ENCODE data around the gene KCNG2. TPM values are rescaled to one million over a fixed set of nuclear protein-coding genes. Genes with fewer than 3 reads are reported as not detected.

KCNG2 gene
- total and polyA plus RNA-seq, 10 of the 15 experiments (the other 5 are each of a cell fraction or from before 2014, with no cell fraction given): 0.20 to 0.23 TPM; not detected in 8

GRCh38 chr18:79785831-79786230, 11.9 kb upstream of the KCNG2 start (continued):
- no peak for TF ChIP-seq GABPA (IDR thresholded peaks at IDR 0.05; ENCODE audit: low read depth)

DNA sequence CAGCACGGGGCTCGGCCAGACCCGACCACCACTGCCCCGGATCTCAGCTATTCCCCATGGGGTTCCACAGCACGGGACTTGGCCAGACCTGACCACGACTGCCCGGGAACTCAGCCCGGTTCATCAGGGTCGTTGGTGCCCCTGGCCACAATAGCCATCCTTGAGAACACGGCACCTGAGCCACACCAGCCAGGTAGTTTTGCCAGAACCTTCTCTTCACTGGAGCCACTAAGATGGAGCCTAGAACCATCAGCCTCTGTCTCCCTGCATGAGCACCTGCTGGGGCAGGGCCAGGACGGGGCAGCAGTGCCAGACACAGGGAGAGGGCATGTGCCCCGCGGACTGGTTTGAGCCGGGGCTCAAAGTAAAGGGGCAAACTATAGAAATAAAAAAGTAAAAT, 11.4 kb upstream of the KCNG2 start:
- no peaks in the 10 kb centered on the region for H3K79me2 ChIP-seq (ENCODE audit: control insufficient read depth, insufficient read depth, low read length)
- no peak overlapping the region for H3K27ac ChIP-seq (ENCODE audit: control insufficient read depth, insufficient read depth)
- FAIRE-seq (no peak), ATAC-seq (no peak), DNase-seq (ENCODE audit: low read depth, low spot score) (no peak)
- no peak overlapping the region for H3K4me2 ChIP-seq (ENCODE audit: control insufficient read depth, insufficient read depth)
- RAD21 ChIA-PET (ENCODE audit: unreplicated experiment): no interaction called here
- no peak overlapping the region for H3K4me3 ChIP-seq
- WGBS (ENCODE audit: insufficient coverage, insufficient replicate concordance, low lambda C conversion rate, missing lambda C conversion rate): 47% methylated on average over 12 of the region's 14 CpGs
- no peaks in the 10 kb centered on the region for H3K27me3 ChIP-seq (replicated peaks in 1 of 2; ENCODE audit: control insufficient read depth in 2 of 2, insufficient read depth in 2 of 2, low read length in 1 of 2)
- intact Hi-C loops (cut with micrococcal nuclease; ENCODE audit: unreplicated experiment): no loop called here
- in situ Hi-C loops (cut with MboI): no loop called here
- H3K9me3 ChIP-seq (replicated peaks; ENCODE audit: control insufficient read depth, insufficient read depth, low read length): no peaks in the 10 kb centered on the region; the same call in 2 of the 3 replicates
- H3K4me1 ChIP-seq (ENCODE audit: control insufficient read depth, insufficient read depth, low read length): no peaks in the 10 kb centered on the region
- SMC1A ChIA-PET (ENCODE audit: uncharacterized antibody, unreplicated experiment): no interaction called here
- POLR2A ChIA-PET: no interaction called here
- no TSS peak for BruUV-seq (replicated peaks)
- no peaks in the 10 kb centered on the region for H4K20me1 ChIP-seq (ENCODE audit: control insufficient read depth, insufficient read depth)
- H2AFZ ChIP-seq (ENCODE audit: control insufficient read depth, low read depth, low read length): no peak overlapping the region
- no peak for TF ChIP-seq BRCA1 (IDR thresholded peaks at IDR 0.05; ENCODE audit: low read depth, low read length)
- no peak for TF ChIP-seq MYB (IDR thresholded peaks at IDR 0.05; ENCODE audit: borderline replicate concordance, low read depth, low read length)
- TF ChIP-seq EGR1 (IDR thresholded peaks at IDR 0.05; ENCODE audit: borderline replicate concordance in 1 of 2, low read depth in 2 of 2, low read length in 2 of 2): no peak
- TF ChIP-seq, protein P1, sequence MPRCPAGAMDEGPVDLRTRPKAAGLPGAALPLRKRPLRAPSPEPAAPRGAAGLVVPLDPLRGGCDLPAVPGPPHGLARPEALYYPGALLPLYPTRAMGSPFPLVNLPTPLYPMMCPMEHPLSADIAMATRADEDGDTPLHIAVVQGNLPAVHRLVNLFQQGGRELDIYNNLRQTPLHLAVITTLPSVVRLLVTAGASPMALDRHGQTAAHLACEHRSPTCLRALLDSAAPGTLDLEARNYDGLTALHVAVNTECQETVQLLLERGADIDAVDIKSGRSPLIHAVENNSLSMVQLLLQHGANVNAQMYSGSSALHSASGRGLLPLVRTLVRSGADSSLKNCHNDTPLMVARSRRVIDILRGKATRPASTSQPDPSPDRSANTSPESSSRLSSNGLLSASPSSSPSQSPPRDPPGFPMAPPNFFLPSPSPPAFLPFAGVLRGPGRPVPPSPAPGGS (IDR thresholded peaks at IDR 0.05; ENCODE audit: borderline replicate concordance, insufficient read depth, low read depth, low read length, poor library complexity, severe bottlenecking): no peak
- TF ChIP-seq SMC3 (IDR thresholded peaks at IDR 0.05; ENCODE audit: borderline replicate concordance, low read length): no peak
- no peak for TF ChIP-seq ATF2 (IDR thresholded peaks at IDR 0.05; ENCODE audit: low read length)
- no peak for TF ChIP-seq MEF2A (IDR thresholded peaks at IDR 0.05; ENCODE audit: insufficient read depth, low read depth, low read length)
- no peak for TF ChIP-seq HCFC1 (IDR thresholded peaks at IDR 0.05; ENCODE audit: low read length)
- TF ChIP-seq RAD51 (IDR thresholded peaks at IDR 0.05): no peak
- TF ChIP-seq, protein P2, sequence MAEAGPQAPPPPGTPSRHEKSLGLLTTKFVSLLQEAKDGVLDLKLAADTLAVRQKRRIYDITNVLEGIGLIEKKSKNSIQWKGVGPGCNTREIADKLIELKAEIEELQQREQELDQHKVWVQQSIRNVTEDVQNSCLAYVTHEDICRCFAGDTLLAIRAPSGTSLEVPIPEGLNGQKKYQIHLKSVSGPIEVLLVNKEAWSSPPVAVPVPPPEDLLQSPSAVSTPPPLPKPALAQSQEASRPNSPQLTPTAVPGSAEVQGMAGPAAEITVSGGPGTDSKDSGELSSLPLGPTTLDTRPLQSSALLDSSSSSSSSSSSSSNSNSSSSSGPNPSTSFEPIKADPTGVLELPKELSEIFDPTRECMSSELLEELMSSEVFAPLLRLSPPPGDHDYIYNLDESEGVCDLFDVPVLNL (IDR thresholded peaks at IDR 0.05; ENCODE audit: low read depth, low read length): no peak
- no peak for TF ChIP-seq CREM (IDR thresholded peaks at IDR 0.05; ENCODE audit: low read depth)
- TF ChIP-seq SREBF2 (IDR thresholded peaks at IDR 0.05; ENCODE audit: low read length): no peak
- TF ChIP-seq, protein P3, sequence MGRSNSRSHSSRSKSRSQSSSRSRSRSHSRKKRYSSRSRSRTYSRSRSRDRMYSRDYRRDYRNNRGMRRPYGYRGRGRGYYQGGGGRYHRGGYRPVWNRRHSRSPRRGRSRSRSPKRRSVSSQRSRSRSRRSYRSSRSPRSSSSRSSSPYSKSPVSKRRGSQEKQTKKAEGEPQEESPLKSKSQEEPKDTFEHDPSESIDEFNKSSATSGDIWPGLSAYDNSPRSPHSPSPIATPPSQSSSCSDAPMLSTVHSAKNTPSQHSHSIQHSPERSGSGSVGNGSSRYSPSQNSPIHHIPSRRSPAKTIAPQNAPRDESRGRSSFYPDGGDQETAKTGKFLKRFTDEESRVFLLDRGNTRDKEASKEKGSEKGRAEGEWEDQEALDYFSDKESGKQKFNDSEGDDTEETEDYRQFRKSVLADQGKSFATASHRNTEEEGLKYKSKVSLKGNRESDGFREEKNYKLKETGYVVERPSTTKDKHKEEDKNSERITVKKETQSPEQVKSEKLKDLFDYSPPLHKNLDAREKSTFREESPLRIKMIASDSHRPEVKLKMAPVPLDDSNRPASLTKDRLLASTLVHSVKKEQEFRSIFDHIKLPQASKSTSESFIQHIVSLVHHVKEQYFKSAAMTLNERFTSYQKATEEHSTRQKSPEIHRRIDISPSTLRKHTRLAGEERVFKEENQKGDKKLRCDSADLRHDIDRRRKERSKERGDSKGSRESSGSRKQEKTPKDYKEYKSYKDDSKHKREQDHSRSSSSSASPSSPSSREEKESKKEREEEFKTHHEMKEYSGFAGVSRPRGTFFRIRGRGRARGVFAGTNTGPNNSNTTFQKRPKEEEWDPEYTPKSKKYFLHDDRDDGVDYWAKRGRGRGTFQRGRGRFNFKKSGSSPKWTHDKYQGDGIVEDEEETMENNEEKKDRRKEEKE (IDR thresholded peaks at IDR 0.05): no peak
- H3K36me3 ChIP-seq (ENCODE audit: control insufficient read depth in 2 of 2, insufficient read depth in 2 of 2, low read length in 1 of 2): no peaks in the 10 kb centered on the region
- CTCF ChIA-PET: no interaction called here
- no peak overlapping the region for H3K9ac ChIP-seq (ENCODE audit: control insufficient read depth, insufficient read depth, low read length)

Measured in GM12878 (cell line).